Chondrocyte (in vitro differentiated cells): Measurements from ENCODE around the gene ZC3H12C. TPM values are rescaled to one million over a fixed set of nuclear protein-coding genes. Genes with fewer than 3 reads are reported as not detected.

Experiments used
- DNase-seq: peaks from one replicate; pipeline ENCODE4 v3.0.0; 2021; ENCODE audit warnings: mixed read lengths, low spot score
- H3K27ac Mint-ChIP-seq: one replicate; pipeline ENCODE4 v1.8.0; 2021; ENCODE audit warnings: mild to moderate bottlenecking, moderate library complexity, mixed read lengths; ENCODE audit not compliant: unreplicated experiment
- H3K27me3 Mint-ChIP-seq: 2 replicates; pipeline ENCODE4 v1.8.0; 2021; ENCODE audit warnings: low read depth, mixed read lengths
- H3K36me3 Mint-ChIP-seq: 2 replicates; pipeline ENCODE4 v1.8.0; 2021; ENCODE audit warnings: low read depth, mixed read lengths
- H3K4me1 Mint-ChIP-seq: 2 replicates; pipeline ENCODE4 v1.8.0; 2021; ENCODE audit warnings: low read depth, mild to moderate bottlenecking, mixed read lengths
- H3K4me3 Mint-ChIP-seq: one replicate; pipeline ENCODE4 v1.8.0; 2021; ENCODE audit warnings: mild to moderate bottlenecking, moderate library complexity, mixed read lengths; ENCODE audit not compliant: unreplicated experiment
- H3K9me3 Mint-ChIP-seq: 2 replicates; pipeline ENCODE4 v1.8.0; 2021; ENCODE audit warnings: low read depth, mixed read lengths
- CTCF ChIP-seq: fragments of 200-600 bp; sonication (generic); IDR thresholded peaks from 2 replicates; pipeline ENCODE4 v1.5.0; 2021; ENCODE audit warnings: antibody characterized with exemption, mild to moderate bottlenecking, moderate library complexity
- total RNA-seq: library from RNA; stranded (reverse); gene quantifications from 3 replicates; pipeline ENCODE4 v1.2.1, GENCODE V29; 2021

The ZC3H12C gene
- total RNA-seq, 1 donor from 2014 or later = 10.1 TPM

GRCh38 chr11:110152199-110152598, 59.0 kb downstream of the ZC3H12C start:
- no peaks in the 10 kb centered on the region for H3K9me3 Mint-ChIP-seq
- peaks cover 1% of the 10 kb centered on the region for H3K36me3 Mint-ChIP-seq
- peaks cover 23% of the 10 kb centered on the region for H3K4me1 Mint-ChIP-seq
- TF ChIP-seq CTCF = no peak
- no peaks in the 10 kb centered on the region for H3K27me3 Mint-ChIP-seq
- no peak overlapping the region for H3K27ac Mint-ChIP-seq
- DNase-seq = no peak
- no peak overlapping the region for H3K4me3 Mint-ChIP-seq

- DNase-seq = no peak
- H3K9me3 Mint-ChIP-seq = no peaks in the 10 kb centered on the region
- H3K4me1 Mint-ChIP-seq = peaks cover 12% of the 10 kb centered on the region
- peaks cover 4% of the 10 kb centered on the region for H3K36me3 Mint-ChIP-seq
- H3K4me3 Mint-ChIP-seq = no peak overlapping the region
- no peak overlapping the region for H3K27ac Mint-ChIP-seq
- H3K27me3 Mint-ChIP-seq = no peaks in the 10 kb centered on the region
- no peak for TF ChIP-seq CTCF
Measured at GRCh38 chr11:110153474-110153873, 60.3 kb downstream of the ZC3H12C start.

- Mint-ChIP-seq H3K27ac (no peak overlapping the region), H3K4me3 (no peak overlapping the region), H3K4me1 (peaks cover 7% of the 10 kb centered on the region), H3K36me3 (peaks cover 6% of the 10 kb centered on the region), H3K9me3 (no peaks in the 10 kb centered on the region), H3K27me3 (no peaks in the 10 kb centered on the region)
- TF ChIP-seq CTCF = no peak
- DNase-seq = no peak
Measured at GRCh38 chr11:110156503-110156902, 63.3 kb downstream of the ZC3H12C start.

- Mint-ChIP-seq H3K4me3 (no peak overlapping the region), H3K4me1 (no peaks in the 10 kb centered on the region), H3K9me3 (no peaks in the 10 kb centered on the region), H3K27ac (no peak overlapping the region), H3K36me3 (peaks cover 9% of the 10 kb centered on the region), H3K27me3 (no peaks in the 10 kb centered on the region)
- no peak for TF ChIP-seq CTCF
- no peak for DNase-seq
Measured at GRCh38 chr11:110158317-110159200, 65.4 kb downstream of the ZC3H12C start.

- no peak for TF ChIP-seq CTCF
- Mint-ChIP-seq H3K36me3 (peaks cover 14% of the 10 kb centered on the region), H3K4me3 (no peak overlapping the region), H3K27ac (no peak overlapping the region), H3K9me3 (no peaks in the 10 kb centered on the region), H3K4me1 (no peaks in the 10 kb centered on the region), H3K27me3 (no peaks in the 10 kb centered on the region)
- DNase-seq = no peak
Measured at GRCh38 chr11:110159476-110159875, 66.3 kb downstream of the ZC3H12C start.
